GM13976 (cell line): Measurements from ENCODE around the gene BRD3OS.

Experiments
- DNase-seq: peaks from one replicate; pipeline ENCODE4 v3.0.0; 2012; ENCODE audit warnings: low spot score
- CTCF ChIP-seq: IDR thresholded peaks from 2 replicates; pipeline ENCODE4 v1.5.1; 2012; ENCODE audit warnings: borderline replicate concordance, mild to moderate bottlenecking; ENCODE audit not compliant: insufficient read depth; ENCODE audit errors: extremely low read depth, missing control alignments, control extremely low read depth
- in situ Hi-C: fragments of 300-500 bp; cut with MboI; formaldehyde crosslinking; loops from one replicate; pipeline ENCODE4 v1.12.0; 2022; ENCODE audit warnings: low sequenced_read_pairs, mixed read lengths, inconsistent platforms; ENCODE audit not compliant: unreplicated experiment

BRD3OS gene

GRCh38 chr9:134050726-134051125 is 25.4 kb downstream of the BRD3OS start:
- TF ChIP-seq CTCF: no peak
- in situ Hi-C loops: no loop called here
- DNase-seq: no peak

- no peak for DNase-seq
- in situ Hi-C loops: no loop called here
- TF ChIP-seq CTCF: no peak
These were observed 26.0 kb downstream of the BRD3OS start for GRCh38 chr9:134051319-134051718.

GRCh38 chr9:134052491-134052890 is 27.2 kb downstream of the BRD3OS start:
- in situ Hi-C loops: no loop called here
- TF ChIP-seq CTCF: no peak
- DNase-seq: no peak

- no peak for TF ChIP-seq CTCF
- no peak for DNase-seq
- in situ Hi-C loops: no loop called here
These were observed 27.7 kb downstream of the BRD3OS start for GRCh38 chr9:134052941-134053340.

GRCh38 chr9:134053401-134053871 is 28.2 kb downstream of the BRD3OS start:
- no peak for TF ChIP-seq CTCF
- in situ Hi-C loops: no loop called here
- no peak for DNase-seq

GRCh38 chr9:134053941-134054761 is 28.9 kb downstream of the BRD3OS start:
- TF ChIP-seq CTCF: no peak
- DNase-seq: no peak
- in situ Hi-C loops: no loop called here
